Activated naive CD4-positive, alpha-beta T cell (primary cell): ENCODE measurements around the gene MCTP1.
"Not testable (repeated sequence)": the region's sequence is repeated elsewhere in the genome, so short reads cannot be mapped to it uniquely, and the experiment has no call there.

ENCODE experiments used
- DNase-seq, 4 experiments: peaks; one replicate each; lab custom pipeline; 2025; lab: John Stamatoyannopoulos, UW

MCTP1 gene

DNA sequence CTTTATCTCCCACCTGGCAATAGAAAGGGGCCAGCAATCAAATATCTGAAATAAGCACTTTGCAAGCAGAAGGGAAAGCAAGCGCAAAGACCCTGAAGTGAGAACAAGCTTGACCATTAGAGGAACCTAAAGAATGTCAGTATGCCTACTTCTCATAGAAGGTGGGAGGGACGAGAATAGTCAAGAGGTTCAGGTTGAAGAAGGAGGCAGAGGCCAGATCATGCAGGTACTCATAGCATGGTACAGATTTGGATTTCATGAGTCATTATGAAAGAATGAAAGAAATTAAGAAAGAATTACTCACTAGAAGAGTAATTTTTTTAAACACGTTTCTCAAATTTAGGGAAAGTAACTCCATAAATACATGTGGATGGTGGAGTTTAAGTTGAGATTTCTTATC is 33.7 kb downstream of the MCTP1 start:
- DNase-seq = no peak

DNA sequence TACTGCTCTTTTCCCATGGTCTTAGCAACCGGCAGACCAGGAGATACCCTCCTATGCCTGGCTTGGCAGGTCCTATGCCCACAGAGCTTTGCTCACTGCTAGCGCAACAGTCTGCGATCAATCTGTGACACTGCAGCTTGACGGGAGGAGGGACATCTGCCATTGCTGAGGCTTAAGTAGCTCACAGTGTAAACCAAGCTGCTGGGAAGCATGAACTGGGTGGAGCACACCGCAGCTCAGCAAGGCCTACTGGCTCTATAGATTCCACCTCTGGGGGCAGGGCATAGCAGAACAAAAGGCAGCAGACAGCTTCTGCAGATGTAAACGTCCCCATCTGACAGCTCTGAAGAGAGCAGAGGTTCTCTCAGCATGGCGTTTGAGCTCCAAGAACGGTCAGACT is 40.4 kb downstream of the MCTP1 start:
- no peak for DNase-seq

DNA sequence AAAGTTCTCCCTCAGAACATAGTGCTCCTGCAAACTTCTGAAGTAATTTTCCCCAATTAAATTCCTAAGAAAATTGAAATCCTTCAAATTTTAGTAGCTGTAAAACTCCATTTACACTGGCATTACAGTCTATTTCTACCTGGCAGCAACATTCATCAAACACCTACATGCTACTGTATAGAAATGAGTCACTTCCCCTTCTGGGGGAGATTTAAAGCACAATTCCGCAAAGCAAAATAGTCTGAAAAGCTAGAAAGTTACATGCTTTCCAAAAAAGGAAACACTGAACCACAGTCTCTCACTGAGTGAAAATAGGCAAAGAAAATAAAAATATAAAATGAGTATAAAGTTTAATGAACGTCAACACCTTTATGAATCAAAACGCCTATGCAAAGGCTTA is 43.3 kb downstream of the MCTP1 start:
- no peak for DNase-seq

DNA sequence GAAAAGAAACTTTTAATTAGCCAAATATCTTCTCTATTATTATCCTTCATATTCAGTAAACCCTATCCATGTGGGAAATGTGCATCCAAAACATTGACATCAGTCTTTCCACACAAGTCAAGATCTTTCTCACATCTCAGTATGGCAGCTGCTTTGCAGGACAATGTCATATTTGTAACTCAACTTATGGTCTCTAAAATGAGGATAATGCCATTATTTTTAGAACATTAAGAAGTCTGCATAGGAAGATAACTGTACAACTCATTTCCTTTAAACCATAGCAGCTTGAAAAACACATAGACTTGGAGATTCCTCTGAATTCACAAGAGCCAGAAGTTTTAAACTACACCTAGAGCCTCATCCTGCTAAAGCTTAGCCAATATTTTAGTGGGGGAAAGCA is 43.7 kb downstream of the MCTP1 start:
- DNase-seq = no peak

DNA sequence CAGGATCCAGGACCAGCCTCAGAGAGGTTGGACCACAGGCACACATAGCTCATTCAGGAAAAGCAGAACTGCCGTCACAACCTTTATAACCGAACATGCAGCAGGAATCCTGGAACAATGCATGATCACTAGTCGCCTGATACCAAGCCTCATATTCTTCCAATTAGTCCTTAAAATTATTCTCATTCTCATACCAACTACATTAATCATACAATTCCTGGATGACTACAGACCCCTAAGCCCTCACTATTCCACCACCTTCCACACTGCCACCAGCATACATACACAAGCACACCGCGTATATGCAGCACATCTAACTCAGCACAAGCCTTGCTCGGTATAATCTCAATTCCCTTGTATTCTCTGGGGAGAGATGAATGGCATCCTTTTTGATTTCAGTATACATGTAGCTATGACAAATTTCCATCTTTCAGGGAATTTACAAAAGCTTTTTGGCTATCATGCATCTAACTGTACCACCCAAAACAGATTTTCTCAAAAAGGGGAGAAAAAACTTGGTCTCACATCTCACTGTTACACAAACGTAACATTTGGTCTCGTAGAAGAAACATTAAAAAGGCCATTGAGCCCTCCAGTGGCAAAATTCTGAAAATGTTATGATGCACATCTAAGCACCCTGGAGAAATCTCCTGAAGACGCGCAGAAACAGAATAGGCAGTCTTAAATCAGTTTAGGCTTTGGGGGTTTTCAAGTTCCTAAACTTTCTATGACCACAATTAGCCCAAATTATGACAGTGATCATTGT is 46.2 kb downstream of the MCTP1 start:
- DNase-seq = no peak

DNA sequence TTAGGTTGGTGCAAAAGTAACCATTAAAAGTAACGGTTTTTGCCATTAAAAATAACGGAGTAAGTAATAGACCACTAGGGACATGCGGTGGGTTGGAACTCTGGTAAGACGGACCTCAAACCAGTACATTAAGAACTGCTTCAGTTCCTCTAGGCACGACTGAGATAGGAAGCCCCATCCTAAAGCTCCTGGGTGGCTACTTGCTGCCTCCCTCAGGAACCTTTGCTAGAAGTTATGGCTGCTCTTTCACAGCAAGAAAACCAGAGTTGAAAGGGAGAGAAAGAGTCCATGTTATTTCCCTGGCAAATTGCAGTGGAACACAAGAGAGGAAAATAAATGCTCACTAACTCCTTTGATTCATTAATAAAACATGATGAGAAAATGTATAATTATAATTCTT is 47.6 kb downstream of the MCTP1 start:
- no peak for DNase-seq

DNA sequence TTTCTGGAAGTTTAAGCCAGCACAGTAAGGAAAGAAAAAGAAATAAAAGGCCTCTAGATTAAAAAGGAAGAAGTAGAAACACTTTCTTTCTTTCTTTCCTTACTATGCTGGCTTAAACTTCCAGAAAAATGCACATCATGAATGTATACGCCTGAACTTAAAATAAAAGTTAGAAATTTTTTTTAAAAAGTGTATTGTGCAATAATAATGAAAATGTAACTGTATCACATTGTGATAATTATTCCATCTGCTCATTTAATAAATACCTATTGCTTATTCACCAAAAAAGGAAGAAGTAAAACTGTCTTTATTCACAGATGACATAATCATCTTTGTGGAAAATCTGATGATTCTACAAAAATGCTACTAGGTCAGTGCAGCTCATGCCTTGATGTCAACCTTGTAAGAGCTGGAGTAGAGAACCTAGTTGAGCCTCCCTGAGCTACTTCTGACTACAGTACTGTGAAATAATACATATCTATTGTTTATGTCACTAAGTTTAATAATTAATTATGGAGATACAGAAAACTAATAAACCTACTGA is 49.4 kb downstream of the MCTP1 start:
- DNase-seq = no peak

GRCh38 chr5:95229646-95230045 is 55.2 kb downstream of the MCTP1 start:
- no peak for DNase-seq

- no peak for DNase-seq
Measured at GRCh38 chr5:95224701-95225459, 60.0 kb downstream of the MCTP1 start.

- no peak for DNase-seq
Measured at GRCh38 chr5:95223566-95224258, 61.2 kb downstream of the MCTP1 start.

- no peak for DNase-seq
Measured at GRCh38 chr5:95222836-95223235, 62.1 kb downstream of the MCTP1 start.

DNA sequence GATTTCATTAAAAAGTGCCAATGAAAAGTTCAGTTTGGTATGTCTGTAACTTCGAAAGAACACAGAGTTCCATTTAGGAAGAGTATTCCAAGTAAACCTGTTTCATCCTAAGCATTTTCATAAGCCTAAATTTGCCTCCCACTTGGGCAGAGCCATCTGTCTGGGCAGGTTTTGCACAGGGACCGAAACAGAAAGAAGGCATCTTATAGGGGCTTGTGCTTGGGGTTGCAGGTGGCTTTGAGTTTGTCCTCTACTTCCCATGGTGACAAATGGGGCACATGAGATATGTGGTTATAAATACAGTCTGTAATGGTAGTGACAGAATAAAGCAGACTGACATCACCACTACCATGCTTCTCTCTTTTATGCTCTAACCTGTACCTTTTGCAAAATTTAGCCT is 63.7 kb downstream of the MCTP1 start:
- no peak for DNase-seq

DNA sequence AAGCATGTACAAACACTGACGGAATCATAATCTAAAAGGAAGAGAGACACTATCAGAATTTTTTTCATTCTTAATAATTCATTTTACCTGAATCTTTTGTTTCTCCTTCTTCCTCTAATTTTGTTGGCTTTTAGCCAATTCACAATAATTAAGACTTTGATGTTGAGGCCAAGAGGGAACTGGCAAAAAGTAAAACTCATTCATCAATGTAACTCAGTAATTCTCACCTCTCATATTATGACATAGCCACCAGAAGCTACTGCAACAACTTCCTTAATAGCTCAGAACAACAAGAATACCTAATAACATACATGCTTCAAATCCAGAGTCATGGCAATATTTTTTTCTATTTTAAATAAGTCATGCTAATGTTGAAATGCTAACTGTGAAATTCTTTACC is 64.5 kb downstream of the MCTP1 start:
- no peak for DNase-seq

DNA sequence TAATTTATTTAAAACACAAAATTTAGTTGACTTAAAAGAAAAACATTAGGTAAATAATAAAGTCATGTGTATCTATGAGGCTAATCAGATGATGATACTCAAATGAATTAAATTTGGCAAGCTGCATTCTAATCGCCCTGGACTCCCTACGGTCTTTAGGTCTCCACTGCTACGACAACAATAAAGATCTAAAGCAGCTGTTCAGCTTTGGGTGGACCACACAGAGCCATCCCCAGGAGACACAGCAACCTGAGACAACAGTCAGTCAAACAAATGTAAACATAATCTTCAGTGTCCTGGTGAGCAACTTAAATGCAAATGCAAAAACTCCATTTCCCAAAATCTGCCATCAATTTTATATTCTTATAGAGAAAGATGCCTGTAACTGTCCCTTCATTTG is 65.5 kb downstream of the MCTP1 start:
- no peak for DNase-seq

GRCh38 chr5:95217881-95218280 is 67.0 kb downstream of the MCTP1 start:
- DNase-seq = no peak

- no peak for DNase-seq
Measured at GRCh38 chr5:95217351-95217750, 67.5 kb downstream of the MCTP1 start.

- DNase-seq = no peak
Measured at GRCh38 chr5:95216136-95216955, 68.5 kb downstream of the MCTP1 start.

DNA sequence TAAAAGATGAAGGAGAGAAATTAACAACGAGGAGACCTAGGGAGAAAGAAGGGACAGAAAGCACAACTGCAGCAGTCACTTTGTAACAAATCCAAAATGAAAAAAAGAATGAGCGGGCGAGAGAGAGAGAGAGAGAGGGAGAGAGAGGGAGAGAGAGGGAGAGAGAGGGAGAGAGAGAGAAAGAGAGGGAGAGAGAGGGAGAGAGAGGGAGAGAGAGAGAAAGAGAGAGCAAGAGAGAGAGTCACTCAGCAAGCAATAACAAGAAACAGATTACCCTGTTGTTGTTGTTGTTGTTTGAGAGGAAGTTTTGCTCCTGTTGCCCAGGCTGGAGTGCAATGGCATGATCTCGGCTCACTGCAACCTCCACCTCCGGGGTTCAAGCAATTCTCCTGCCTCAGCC is 77.1 kb downstream of the MCTP1 start:
- DNase-seq = not testable (repeated sequence)

DNA sequence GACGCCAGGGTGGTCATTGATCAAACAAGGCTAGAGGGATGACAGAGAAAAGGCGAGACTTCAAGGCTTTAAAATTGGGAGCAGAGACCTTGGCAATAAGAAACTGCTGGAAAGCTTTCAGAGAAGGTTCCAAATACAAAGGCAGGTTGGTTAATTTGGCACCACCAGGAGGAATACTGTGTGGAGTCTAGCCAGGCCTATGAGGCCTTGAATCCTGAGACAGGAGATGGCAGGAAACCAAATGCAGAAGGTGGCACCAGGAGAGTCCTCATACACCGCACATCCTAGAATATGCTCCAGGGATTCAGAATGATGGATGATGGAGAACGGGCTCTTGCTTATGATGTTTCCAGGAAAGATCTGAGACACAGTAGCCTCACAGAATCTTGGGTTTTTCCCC is 90.0 kb downstream of the MCTP1 start:
- no peak for DNase-seq

- no peak for DNase-seq
Measured at GRCh38 chr5:95191330-95191729, 93.6 kb downstream of the MCTP1 start.

- no peak for DNase-seq
Measured at GRCh38 chr5:95184924-95185323, 100.0 kb downstream of the MCTP1 start.

DNA sequence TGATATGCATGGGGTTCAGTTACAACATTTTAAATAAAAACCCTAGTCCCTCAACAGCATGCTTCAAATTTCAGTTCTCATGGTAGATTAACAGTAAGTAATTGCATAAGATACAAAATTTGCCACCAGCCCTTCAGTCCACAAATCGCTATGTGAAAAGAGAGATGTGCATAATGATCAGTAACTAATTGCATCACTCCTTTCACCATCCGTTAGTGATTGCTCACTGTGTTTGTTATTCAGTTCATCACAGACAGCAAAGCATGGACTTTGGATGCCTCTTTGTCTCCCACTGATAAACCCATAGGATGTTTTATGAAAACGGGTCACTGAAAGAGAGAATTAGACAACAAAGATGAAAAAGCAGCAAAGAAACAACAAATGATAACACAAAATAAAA is 103.2 kb downstream of the MCTP1 start:
- DNase-seq = no peak
